ENCODE results near the gene GRIA1.

GRCh38 chr5:153592081-153592480 is 101.6 kb downstream of the GRIA1 start:
- no peak for TF ChIP-seq CTCF (IDR thresholded peaks at IDR 0.05)
- no peak for TF ChIP-seq POLR2AphosphoS5 (IDR thresholded peaks at IDR 0.05; ENCODE audit: low read depth, low read length)
- TF ChIP-seq TCF7L2 (IDR thresholded peaks at IDR 0.05; ENCODE audit: low read depth, low read length), result no peak
- no peak for TF ChIP-seq SIN3A (IDR thresholded peaks at IDR 0.05; ENCODE audit: borderline replicate concordance, insufficient read depth, low read depth, low read length)
